Measurements from ENCODE around the gene ARL5C. TPM values are rescaled to one million over a fixed set of nuclear protein-coding genes. Genes with fewer than 3 reads are reported as not detected.

ARL5C gene
- total RNA-seq: not detected
- long read RNA-seq: 0 reads

GRCh38 chr17:39165841-39166349 lies at the start of gene ARL5C:
TSS of gene ARL5C (minus strand) at chr17:39166161. CDS start at chr17:39165760, 401 bp downstream.
- Histone ChIP-seq H3K27ac (no peak within 1 kb of the TSS), H3K36me3 (no peaks in the 10 kb centered on the region), H3K9me3 (no peaks in the 10 kb centered on the region), H3K27me3 (no peaks in the 10 kb centered on the region), H3K4me1 (peaks cover 0 to 4% (median 0%) of the 10 kb centered on the region in 4 donors), H3K4me3 (peak within 1 kb of the TSS; percentile 29 to 38 (median 37))
- WGBS (ENCODE audit: insufficient coverage, low coverage, low lambda C conversion rate, missing lambda C conversion rate): 48% methylated on average over 5 of the region's 17 CpGs
- no peak for DNase-seq
- intact Hi-C loops (cut with DNase I): no loop called here
- ATAC-seq: no peak
- TF ChIP-seq POLR2A (IDR thresholded peaks at IDR 0.05) (no peak), CTCF (IDR thresholded peaks at IDR 0.05) (no peak)

- WGBS (ENCODE audit: insufficient coverage, low coverage, low lambda C conversion rate, missing lambda C conversion rate): 100% methylated on average over 1 of the region's 9 CpGs
- Histone ChIP-seq H3K9me3 (no peaks in the 10 kb centered on the region), H3K27ac (no peak overlapping the region), H3K36me3 (no peaks in the 10 kb centered on the region), H3K4me3 (no peak overlapping the region), H3K27me3 (peaks cover 0 to 7% of the 10 kb centered on the region in 2 donors), H3K4me1 (peaks cover 0 to 6% (median 0%) of the 10 kb centered on the region in 4 donors)
- intact Hi-C loops (cut with DNase I): no loop called here
- TF ChIP-seq CTCF (IDR thresholded peaks at IDR 0.05): no peak
- no peak for DNase-seq
- peak in 1 of 4 donors; percentile 40 for ATAC-seq
These were observed 47.9 kb upstream of the ARL5C start for GRCh38 chr17:39213852-39214251.

- ATAC-seq (peak in 2 of 4 donors; percentile 14 to 25), DNase-seq (no peak)
- Histone ChIP-seq H3K4me1 (peaks cover 0 to 6% (median 0%) of the 10 kb centered on the region in 4 donors), H3K27ac (no peak overlapping the region), H3K27me3 (peaks cover 0 to 7% of the 10 kb centered on the region in 2 donors), H3K36me3 (no peaks in the 10 kb centered on the region), H3K4me3 (no peak overlapping the region), H3K9me3 (no peaks in the 10 kb centered on the region)
- WGBS (ENCODE audit: insufficient coverage, low coverage, low lambda C conversion rate, missing lambda C conversion rate): 69% methylated on average over 9 of the region's 16 CpGs
- intact Hi-C loops (cut with DNase I): no loop called here
- no peak for TF ChIP-seq POLR2A (IDR thresholded peaks at IDR 0.05)
- TF ChIP-seq CTCF (IDR thresholded peaks at IDR 0.05): no peak
These were observed 47.0 kb upstream of the ARL5C start for GRCh38 chr17:39212841-39213480.

GRCh38 chr17:39212195-39212810 lies 46.3 kb upstream of the ARL5C start:
- peaks cover 0 to 2% of the 10 kb centered on the region in 2 donors for H3K27me3 ChIP-seq
- no peak for DNase-seq
- peaks cover 0 to 6% (median 0%) of the 10 kb centered on the region in 4 donors for H3K4me1 ChIP-seq
- intact Hi-C loops (cut with DNase I): no loop called here
- H3K9me3 ChIP-seq: no peaks in the 10 kb centered on the region
- no peak for ATAC-seq
- TF ChIP-seq CTCF (IDR thresholded peaks at IDR 0.05): no peak
- no peak for TF ChIP-seq POLR2A (IDR thresholded peaks at IDR 0.05)
- no peak overlapping the region for H3K4me3 ChIP-seq
- no peak overlapping the region for H3K27ac ChIP-seq
- WGBS (ENCODE audit: insufficient coverage, low coverage, low lambda C conversion rate, missing lambda C conversion rate): 83% methylated on average over 4 of the region's 11 CpGs
- no peaks in the 10 kb centered on the region for H3K36me3 ChIP-seq
